Measurements from ENCODE around the gene ITM2B. TPM values are rescaled to one million over a fixed set of nuclear protein-coding genes. Genes with fewer than 3 reads are reported as not detected.

The ITM2B gene
- total and polyA plus RNA-seq, 2 donors (not counting 1 experiment from before 2014, with no cell fraction given), result 122 to 177 TPM

DNA sequence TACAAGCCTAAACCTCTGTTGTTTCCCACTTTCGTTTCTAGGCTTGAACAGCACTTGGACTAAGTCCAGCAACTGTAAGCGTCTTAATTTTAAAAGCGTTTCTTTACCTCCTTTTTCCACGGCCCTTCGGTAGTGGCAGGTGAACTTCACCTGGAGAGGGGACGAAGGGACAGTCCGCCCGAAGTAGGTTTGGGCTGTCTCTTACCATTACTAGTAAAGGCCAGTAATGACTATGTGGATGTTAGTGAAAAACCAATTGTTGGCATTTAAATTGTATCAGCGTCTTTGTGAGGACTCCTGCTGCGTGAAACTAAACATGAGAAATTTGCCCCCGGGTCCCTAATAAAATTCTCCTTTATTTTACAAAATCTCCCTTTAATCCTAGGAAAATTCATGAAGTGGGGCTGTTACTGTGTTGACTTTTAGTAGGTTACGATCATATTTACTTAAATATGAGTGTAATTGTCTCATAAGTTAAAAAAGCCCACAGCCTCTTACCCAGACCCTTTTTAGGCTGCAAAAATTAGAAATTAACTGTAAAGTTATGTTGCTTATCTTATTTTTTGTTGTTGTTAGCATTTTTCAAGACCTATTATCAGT lies 983 bp downstream of the ITM2B start:
- Histone ChIP-seq H3K36me3 (replicated peaks in 1 of 2; ENCODE audit: control extremely low read depth in 1 of 2, control insufficient read depth in 1 of 2, extremely low read depth in 1 of 2, insufficient read depth in 2 of 2, low read length in 1 of 2) (peaks cover 3 to 8% of the 10 kb centered on the region in 2 experiments), H3K79me2 (ENCODE audit: control insufficient read depth, insufficient read depth, low read length) (peaks cover 84% of the 10 kb centered on the region), H3K27me3 (replicated peaks in 1 of 4; ENCODE audit: control extremely low read depth in 1 of 4, control insufficient read depth in 3 of 4, insufficient read depth in 4 of 4, low read length in 3 of 4) (no peaks in the 10 kb centered on the region), H4K20me1 (ENCODE audit: control insufficient read depth, insufficient read depth, low read length, poor library complexity, severe bottlenecking) (peaks cover 15% of the 10 kb centered on the region), H3K27ac (ENCODE audit: low read length in 2 of 2) (peak overlapping the region; percentile 83 to 89), H2AFZ (ENCODE audit: insufficient read depth, low read depth, low read length, poor library complexity, severe bottlenecking) (peak overlapping the region; percentile 81), H3K9me3 (ENCODE audit: control extremely low read depth in 1 of 3, control insufficient read depth in 2 of 3, insufficient read depth in 1 of 3, low read length in 2 of 3) (no peaks in the 10 kb centered on the region), H3K9ac (ENCODE audit: low read length) (peak overlapping the region; percentile 96), H3K4me1 (ENCODE audit: control insufficient read depth in 2 of 2, insufficient read depth in 2 of 2, low read length in 2 of 2) (peaks cover 27 to 36% of the 10 kb centered on the region in 2 donors), H3K4me2 (replicated peaks; ENCODE audit: low read depth, low read length, poor library complexity, severe bottlenecking) (peak overlapping the region; percentile 89), H3K4me3 (ENCODE audit: control extremely low read depth in 1 of 5, extremely low read depth in 1 of 5, insufficient read depth in 1 of 5, low read depth in 2 of 5, low read length in 4 of 5) (peak overlapping the region; percentile 84 to 98 (median 89))
- intact Hi-C loops (cut with micrococcal nuclease), result loop anchor here (1.0 to 5.0 kb wide), 8 partner anchors 31 to 343 kb away; partner anchors contain the start of gene NUDT15
- WGBS (ENCODE audit: insufficient coverage), result 0% methylated on average over 2 of the region's 12 CpGs
- peaks cover 5% of the 10 kb centered on the region for H3K27me3 Mint-ChIP-seq
- H3K4me1 Mint-ChIP-seq, result peaks cover 46% of the 10 kb centered on the region
- POLR2A ChIA-PET, result interaction anchor here (0.6 to 1.6 kb wide), 2 partner anchors 17 to 71 kb away, joined by 4 to 7 read pairs; no protein-coding TSS in a partner anchor
- peak overlapping the region; percentile 97 for H3K27ac Mint-ChIP-seq
- TF ChIP-seq, protein P1, sequence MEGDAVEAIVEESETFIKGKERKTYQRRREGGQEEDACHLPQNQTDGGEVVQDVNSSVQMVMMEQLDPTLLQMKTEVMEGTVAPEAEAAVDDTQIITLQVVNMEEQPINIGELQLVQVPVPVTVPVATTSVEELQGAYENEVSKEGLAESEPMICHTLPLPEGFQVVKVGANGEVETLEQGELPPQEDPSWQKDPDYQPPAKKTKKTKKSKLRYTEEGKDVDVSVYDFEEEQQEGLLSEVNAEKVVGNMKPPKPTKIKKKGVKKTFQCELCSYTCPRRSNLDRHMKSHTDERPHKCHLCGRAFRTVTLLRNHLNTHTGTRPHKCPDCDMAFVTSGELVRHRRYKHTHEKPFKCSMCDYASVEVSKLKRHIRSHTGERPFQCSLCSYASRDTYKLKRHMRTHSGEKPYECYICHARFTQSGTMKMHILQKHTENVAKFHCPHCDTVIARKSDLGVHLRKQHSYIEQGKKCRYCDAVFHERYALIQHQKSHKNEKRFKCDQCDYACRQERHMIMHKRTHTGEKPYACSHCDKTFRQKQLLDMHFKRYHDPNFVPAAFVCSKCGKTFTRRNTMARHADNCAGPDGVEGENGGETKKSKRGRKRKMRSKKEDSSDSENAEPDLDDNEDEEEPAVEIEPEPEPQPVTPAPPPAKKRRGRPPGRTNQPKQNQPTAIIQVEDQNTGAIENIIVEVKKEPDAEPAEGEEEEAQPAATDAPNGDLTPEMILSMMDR (IDR thresholded peaks at IDR 0.05), result no peak
- TF ChIP-seq EZH2 (IDR thresholded peaks at IDR 0.05; ENCODE audit: borderline replicate concordance, insufficient read depth, low read depth, low read length, poor library complexity, severe bottlenecking), result no peak
- DNase-seq (no peak), ATAC-seq (ENCODE audit: low read depth) (no peak)
- CTCF ChIA-PET, result interaction anchor here (0.7 to 3.1 kb wide), 9 partner anchors 10 to 345 kb away, joined by 3 to 26 read pairs (median 7); partner anchors contain the start of gene RB1
- peak overlapping the region; percentile 96 for H3K4me3 Mint-ChIP-seq
- H3K9me3 Mint-ChIP-seq (ENCODE audit: insufficient read depth), result no peaks in the 10 kb centered on the region
